SU-DHL-6 (cell line): ENCODE data around the gene RAB14.
A peak's percentile ranks its signal among the peaks of the same experiment; 100 is the strongest.
"Not testable (repeated sequence)": the region's sequence is repeated elsewhere in the genome, so short reads cannot be mapped to it uniquely, and the experiment has no call there.

Experiments
- H2AFZ ChIP-seq: fragments of 200-600 bp; sonication (generic); 2 replicates; pipeline ENCODE4 v1.6.1; 2014; ENCODE audit warnings: low read depth, mild to moderate bottlenecking, moderate library complexity, mixed read lengths, antibody characterized with exemption, low read length; ENCODE audit not compliant: severe bottlenecking
- H3F3A ChIP-seq: fragments of 200-600 bp; shearing (Covaris generic); 2 replicates; pipeline ENCODE4 v1.6.0; 2016; ENCODE audit warnings: antibody characterized with exemption, mild to moderate bottlenecking; ENCODE audit not compliant: insufficient read depth
- H3K27ac ChIP-seq: fragments of 200-600 bp; sonication (generic); 2 replicates; pipeline ENCODE4 v1.5.1; 2016; ENCODE audit warnings: low read depth, mild to moderate bottlenecking, low read length, moderate library complexity, mixed read lengths
- H3K27me3 ChIP-seq: fragments of 200-600 bp; sonication (generic), shearing (Covaris generic); 2 replicates; pipeline ENCODE4 v1.6.0; 2014; ENCODE audit warnings: mild to moderate bottlenecking, low read length
- H3K36me3 ChIP-seq: fragments of 200-600 bp; sonication (generic); 2 replicates; pipeline ENCODE4 v1.6.1; 2014; ENCODE audit warnings: mild to moderate bottlenecking, low read length, mixed read lengths
- H3K4me2 ChIP-seq: fragments of 300-600, 200-600 bp; shearing (Covaris generic), sonication (generic); 2 replicates; pipeline ENCODE4 v1.6.0; 2014; ENCODE audit warnings: low read length, low read depth, mild to moderate bottlenecking; ENCODE audit not compliant: poor library complexity, severe bottlenecking
- H3K4me3 ChIP-seq: fragments of 200-600 bp; sonication (generic); 2 replicates; pipeline ENCODE4 v1.5.1; 2014; ENCODE audit warnings: antibody characterized with exemption, low read length, mild to moderate bottlenecking, mixed read lengths; ENCODE audit not compliant: insufficient read depth, poor library complexity, severe bottlenecking
- H3K79me2 ChIP-seq: fragments of 200-600 bp; sonication (generic); 2 replicates; pipeline ENCODE4 v1.6.1; 2014; ENCODE audit warnings: mild to moderate bottlenecking, low read length, moderate library complexity; ENCODE audit not compliant: insufficient read depth
- H3K9ac ChIP-seq: fragments of 200-600 bp; sonication (generic); 2 replicates; pipeline ENCODE4 v1.7.0; 2014; ENCODE audit warnings: mild to moderate bottlenecking, low read length
- H3K9me2 ChIP-seq: fragments of 200-600 bp; sonication (generic); replicated peaks from 2 replicates; pipeline ENCODE4 v1.6.1; 2014; ENCODE audit warnings: low read length; ENCODE audit not compliant: insufficient read depth
- H3K9me3 ChIP-seq: fragments of 200-600 bp; sonication (generic); 2 replicates; pipeline ENCODE4 v1.6.1; 2014; ENCODE audit warnings: low read length, mixed read lengths; ENCODE audit not compliant: insufficient read depth
- H4K20me1 ChIP-seq: fragments of 200-600 bp; sonication (generic); 2 replicates; pipeline ENCODE4 v1.6.1; 2014; ENCODE audit warnings: low read depth, mild to moderate bottlenecking, antibody characterized with exemption, low read length, moderate library complexity, mixed read lengths
- EZH2phosphoT487 ChIP-seq: fragments of 200-600 bp; sonication (generic), shearing (Covaris generic); conservative IDR thresholded peaks from 2 replicates; pipeline ENCODE4 v1.6.1; 2018; ENCODE audit warnings: mild to moderate bottlenecking, antibody characterized with exemption, low read length, moderate library complexity, mixed read lengths
- TF ChIP-seq, protein P1 (sequence below): fragments of 200-600 bp; sonication (generic); IDR thresholded peaks from one replicate; pipeline ENCODE4 v1.5.1; 2017; ENCODE audit warnings: antibody characterized with exemption, mild to moderate bottlenecking, low read length, moderate library complexity; ENCODE audit not compliant: insufficient read depth, poor library complexity, severe bottlenecking

RAB14 gene

DNA sequence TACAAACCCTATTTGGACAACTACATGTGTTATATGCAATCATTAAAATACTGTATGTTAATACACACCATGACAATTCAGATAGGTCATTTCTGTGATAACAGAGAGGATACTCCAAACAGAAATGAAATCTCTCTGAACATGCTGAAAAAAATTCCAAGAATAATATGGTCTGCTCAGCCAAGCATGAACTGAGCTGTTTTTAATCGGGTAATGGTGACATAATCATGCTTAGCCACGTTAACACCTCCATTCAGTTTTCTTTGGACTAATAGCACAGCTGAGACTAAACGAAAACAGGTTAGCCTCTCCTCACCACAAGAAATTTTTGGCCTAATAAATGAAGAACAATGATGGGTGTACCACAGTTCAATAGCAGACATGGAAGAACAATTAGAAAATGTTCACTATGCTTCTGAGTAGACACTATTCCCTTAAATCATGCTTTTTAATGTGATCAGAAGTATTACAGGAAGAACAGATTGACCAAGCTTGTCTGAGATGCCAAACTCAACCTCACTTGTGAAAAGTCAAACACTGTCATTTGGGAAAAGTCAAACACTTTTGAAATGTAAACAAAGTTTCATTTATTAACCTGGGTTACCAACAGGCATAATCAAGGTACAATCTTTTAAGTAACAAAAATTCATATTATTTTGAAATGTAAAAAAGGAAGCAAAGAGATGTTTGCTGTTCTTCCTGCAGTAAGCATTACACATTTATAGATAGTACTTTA lies 19.4 kb downstream of the RAB14 start:
- Histone ChIP-seq H3K4me3 (no peak overlapping the region), H3K27me3 (no peaks in the 10 kb centered on the region), H4K20me1 (no peaks in the 10 kb centered on the region), H3K4me2 (peak overlapping the region; percentile 53), H3F3A (peaks cover 82% of the 10 kb centered on the region), H3K79me2 (peaks cover 47% of the 10 kb centered on the region), H3K9ac (no peak overlapping the region), H3K36me3 (peaks cover 42% of the 10 kb centered on the region), H3K9me3 (no peaks in the 10 kb centered on the region), H3K9me2 (no peaks in the 10 kb centered on the region), H3K27ac (peak overlapping the region; percentile 79), H2AFZ (no peak overlapping the region)
- TF ChIP-seq EZH2phosphoT487: no peak
- TF ChIP-seq, protein P1, sequence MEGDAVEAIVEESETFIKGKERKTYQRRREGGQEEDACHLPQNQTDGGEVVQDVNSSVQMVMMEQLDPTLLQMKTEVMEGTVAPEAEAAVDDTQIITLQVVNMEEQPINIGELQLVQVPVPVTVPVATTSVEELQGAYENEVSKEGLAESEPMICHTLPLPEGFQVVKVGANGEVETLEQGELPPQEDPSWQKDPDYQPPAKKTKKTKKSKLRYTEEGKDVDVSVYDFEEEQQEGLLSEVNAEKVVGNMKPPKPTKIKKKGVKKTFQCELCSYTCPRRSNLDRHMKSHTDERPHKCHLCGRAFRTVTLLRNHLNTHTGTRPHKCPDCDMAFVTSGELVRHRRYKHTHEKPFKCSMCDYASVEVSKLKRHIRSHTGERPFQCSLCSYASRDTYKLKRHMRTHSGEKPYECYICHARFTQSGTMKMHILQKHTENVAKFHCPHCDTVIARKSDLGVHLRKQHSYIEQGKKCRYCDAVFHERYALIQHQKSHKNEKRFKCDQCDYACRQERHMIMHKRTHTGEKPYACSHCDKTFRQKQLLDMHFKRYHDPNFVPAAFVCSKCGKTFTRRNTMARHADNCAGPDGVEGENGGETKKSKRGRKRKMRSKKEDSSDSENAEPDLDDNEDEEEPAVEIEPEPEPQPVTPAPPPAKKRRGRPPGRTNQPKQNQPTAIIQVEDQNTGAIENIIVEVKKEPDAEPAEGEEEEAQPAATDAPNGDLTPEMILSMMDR: no peak

DNA sequence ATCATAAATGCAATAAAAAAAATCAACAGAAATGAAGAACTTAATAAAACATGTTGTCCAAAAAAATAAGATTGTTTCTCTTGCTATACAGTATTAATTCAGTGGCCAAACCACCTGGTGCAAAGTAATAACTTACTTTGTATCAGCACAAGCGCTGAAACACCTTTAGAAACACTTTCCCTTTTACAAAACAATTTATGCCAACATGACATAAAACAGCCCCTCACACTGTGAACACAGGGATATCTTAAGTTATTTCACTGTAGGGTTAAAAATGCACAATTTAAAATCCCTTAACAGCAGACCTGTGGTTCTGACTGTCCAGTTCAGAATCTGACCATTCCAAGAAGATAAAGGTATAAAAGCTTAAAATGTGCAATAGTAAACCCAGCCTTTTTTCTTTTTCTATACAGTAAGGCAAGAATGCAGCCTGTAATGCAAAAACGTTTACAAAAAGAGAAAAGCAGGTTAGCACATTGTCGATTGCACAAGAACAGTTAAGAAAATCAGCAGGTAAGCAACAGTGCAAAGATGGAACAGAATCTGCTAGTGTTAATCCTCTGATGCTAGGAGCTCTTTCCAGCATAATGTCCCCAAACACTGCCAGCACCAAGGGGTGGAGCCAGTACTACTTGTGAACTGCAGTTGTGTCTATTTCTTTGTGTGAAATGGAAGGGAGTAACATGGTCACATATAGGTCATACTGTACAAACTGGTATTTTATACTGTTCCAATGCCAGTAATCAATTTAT lies 21.6 kb downstream of the RAB14 start:
- no peaks in the 10 kb centered on the region for H4K20me1 ChIP-seq
- no peaks in the 10 kb centered on the region for H3K27me3 ChIP-seq
- H3K36me3 ChIP-seq: peaks cover 45% of the 10 kb centered on the region
- peak overlapping the region; percentile 11; the same call in 1 of the 2 replicates for H3K27ac ChIP-seq
- no peak overlapping the region for H2AFZ ChIP-seq
- H3K4me2 ChIP-seq: no peak overlapping the region
- H3K9me3 ChIP-seq: no peaks in the 10 kb centered on the region
- no peak for TF ChIP-seq EZH2phosphoT487
- TF ChIP-seq, protein P1: no peak
- H3K4me3 ChIP-seq: no peak overlapping the region
- H3K9me2 ChIP-seq: no peaks in the 10 kb centered on the region
- peaks cover 30% of the 10 kb centered on the region for H3K79me2 ChIP-seq
- H3K9ac ChIP-seq: no peak overlapping the region
- peaks cover 81% of the 10 kb centered on the region for H3F3A ChIP-seq

DNA sequence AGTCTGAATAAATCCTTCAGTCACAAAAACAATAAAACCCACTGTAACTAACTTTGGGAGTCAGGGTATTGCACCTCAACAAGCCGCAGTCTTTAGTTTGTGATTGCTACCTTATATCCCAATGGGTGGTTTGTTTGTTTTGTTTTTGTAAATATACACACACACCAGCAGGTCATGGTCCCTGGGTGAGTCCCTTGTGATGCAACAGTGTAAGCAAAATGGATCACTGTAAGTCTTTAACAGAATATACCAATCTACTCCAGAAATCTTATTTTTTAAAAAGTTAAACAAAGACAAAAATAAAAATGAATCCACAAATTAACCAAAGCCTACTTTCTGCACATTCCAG lies 22.3 kb downstream of the RAB14 start:
- not testable (repeated sequence) for H4K20me1 ChIP-seq, H3K27me3 ChIP-seq, H3K4me2 ChIP-seq, H3K9me3 ChIP-seq, H3K4me3 ChIP-seq, H3K9ac ChIP-seq, H3K27ac ChIP-seq, H3K9me2 ChIP-seq, H2AFZ ChIP-seq
- H3F3A ChIP-seq: peaks cover 77% of the 10 kb centered on the region
- H3K36me3 ChIP-seq: peaks cover 43% of the 10 kb centered on the region
- H3K79me2 ChIP-seq: peaks cover 22% of the 10 kb centered on the region
